Fibroblast of the aortic adventitia (primary cell): Measurements from ENCODE around the gene SPHK1. TPM values are rescaled to one million over a fixed set of nuclear protein-coding genes. Genes with fewer than 3 reads are reported as not detected.

Experiments used
- DNase-seq: peaks from one replicate; pipeline ENCODE4 v3.0.0-alpha.2; 2010; ENCODE audit warnings: low read depth
- H3K4me3 ChIP-seq: 2 replicates; pipeline ENCODE4 v1.5.1; 2011; ENCODE audit warnings: low read depth, mild to moderate bottlenecking, control low read depth, low read length, moderate library complexity
- total RNA-seq: library from RNA; depleted of rRNA; stranded (reverse); fragments of >200 nt; gene quantifications from 2 replicates; pipeline ENCODE4 v1.2.3, GENCODE V29; 2012; ENCODE audit warnings: low replicate concordance
- TF ChIP-seq, protein P1 (sequence below): IDR thresholded peaks from 2 replicates; pipeline ENCODE4 v1.5.1; 2011; ENCODE audit warnings: mild to moderate bottlenecking, low read length, control low read depth, inconsistent platforms; ENCODE audit not compliant: insufficient read depth

The SPHK1 gene
- total RNA-seq, 1 donor, result 31.7 TPM

- DNase-seq, result no peak
- no peak overlapping the region for H3K4me3 ChIP-seq
- TF ChIP-seq, protein P1, sequence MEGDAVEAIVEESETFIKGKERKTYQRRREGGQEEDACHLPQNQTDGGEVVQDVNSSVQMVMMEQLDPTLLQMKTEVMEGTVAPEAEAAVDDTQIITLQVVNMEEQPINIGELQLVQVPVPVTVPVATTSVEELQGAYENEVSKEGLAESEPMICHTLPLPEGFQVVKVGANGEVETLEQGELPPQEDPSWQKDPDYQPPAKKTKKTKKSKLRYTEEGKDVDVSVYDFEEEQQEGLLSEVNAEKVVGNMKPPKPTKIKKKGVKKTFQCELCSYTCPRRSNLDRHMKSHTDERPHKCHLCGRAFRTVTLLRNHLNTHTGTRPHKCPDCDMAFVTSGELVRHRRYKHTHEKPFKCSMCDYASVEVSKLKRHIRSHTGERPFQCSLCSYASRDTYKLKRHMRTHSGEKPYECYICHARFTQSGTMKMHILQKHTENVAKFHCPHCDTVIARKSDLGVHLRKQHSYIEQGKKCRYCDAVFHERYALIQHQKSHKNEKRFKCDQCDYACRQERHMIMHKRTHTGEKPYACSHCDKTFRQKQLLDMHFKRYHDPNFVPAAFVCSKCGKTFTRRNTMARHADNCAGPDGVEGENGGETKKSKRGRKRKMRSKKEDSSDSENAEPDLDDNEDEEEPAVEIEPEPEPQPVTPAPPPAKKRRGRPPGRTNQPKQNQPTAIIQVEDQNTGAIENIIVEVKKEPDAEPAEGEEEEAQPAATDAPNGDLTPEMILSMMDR, result no peak
These were observed 6.8 kb downstream of the SPHK1 start for GRCh38 chr17:76391200-76391715.

DNA sequence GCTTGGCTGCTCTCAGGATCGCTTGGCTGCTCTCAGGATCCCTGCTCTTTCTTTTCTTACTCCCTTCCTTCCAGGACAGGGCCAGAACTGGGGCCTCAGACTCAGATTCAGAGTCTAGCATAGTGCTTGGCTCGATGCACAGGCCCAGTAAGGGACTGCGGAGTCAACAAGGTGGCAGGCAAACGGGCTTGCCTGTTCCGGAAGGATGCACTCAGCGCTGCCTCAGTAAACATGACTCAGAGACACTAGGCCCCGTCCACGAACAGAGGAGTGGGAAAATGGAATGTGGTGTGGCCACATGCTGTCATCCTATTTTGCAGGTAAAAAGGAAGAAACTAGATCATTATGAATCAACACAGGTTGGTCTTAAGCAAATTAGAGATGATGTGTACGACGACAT lies 9.8 kb downstream of the SPHK1 start:
- TF ChIP-seq, protein P1, result no peak
- no peak for DNase-seq

GRCh38 chr17:76395980-76396379 lies 11.6 kb downstream of the SPHK1 start:
- no peak for DNase-seq
- TF ChIP-seq, protein P1, result no peak
- H3K4me3 ChIP-seq, result no peak overlapping the region

More for the DNA sequence above, 9.8 kb downstream of the SPHK1 start:
- H3K4me3 ChIP-seq, result no peak overlapping the region

GRCh38 chr17:76397184-76397583 lies 12.8 kb downstream of the SPHK1 start:
- no peak overlapping the region for H3K4me3 ChIP-seq
- TF ChIP-seq, protein P1, result no peak
- DNase-seq, result no peak

- peak; percentile 88 for DNase-seq
- H3K4me3 ChIP-seq, result no peak overlapping the region
- TF ChIP-seq, protein P1, result peak; percentile 98
These were observed 13.5 kb downstream of the SPHK1 start for GRCh38 chr17:76397687-76398522.

DNA sequence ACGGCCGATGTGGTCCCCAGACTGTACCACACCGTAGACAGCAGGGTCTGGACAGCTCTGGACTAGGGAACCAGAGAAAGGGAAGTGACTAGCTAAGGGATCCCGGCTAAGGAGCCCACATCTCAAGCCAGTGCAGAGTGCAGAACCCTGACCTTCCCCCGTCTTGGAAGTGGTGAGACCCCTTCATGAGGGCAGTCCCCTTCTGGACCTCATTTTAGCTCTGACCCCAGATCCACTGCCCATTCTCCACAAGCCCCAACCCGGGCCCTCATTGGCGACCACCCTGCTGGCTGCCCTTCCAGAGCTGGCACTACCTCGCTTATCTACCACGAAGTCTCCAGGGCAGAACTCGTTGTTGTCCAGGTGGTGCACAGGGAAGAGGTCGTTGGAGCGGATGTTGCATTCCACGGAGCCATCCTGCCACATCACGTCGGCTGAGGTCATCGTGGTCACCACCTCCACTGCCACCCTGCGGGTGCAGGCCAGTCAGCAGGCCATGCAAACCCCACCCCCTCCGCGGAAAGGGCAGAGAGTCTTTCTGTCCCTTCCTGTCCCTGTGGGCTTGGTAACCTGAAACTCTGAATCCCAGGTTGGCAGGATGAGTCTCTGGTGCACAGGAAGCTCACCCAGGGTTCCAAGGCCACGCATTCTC lies 14.2 kb downstream of the SPHK1 start:
- no peak overlapping the region for H3K4me3 ChIP-seq
- DNase-seq, result no peak
- TF ChIP-seq, protein P1, result no peak
